Pons (tissue), 1 donor: Measurements from ENCODE around the gene TRIB2.

Experiments
- DNase-seq: peaks from one replicate; pipeline ENCODE4 v3.0.0-alpha.2; 2016; ENCODE audit warnings: low spot score

TRIB2 gene

DNA sequence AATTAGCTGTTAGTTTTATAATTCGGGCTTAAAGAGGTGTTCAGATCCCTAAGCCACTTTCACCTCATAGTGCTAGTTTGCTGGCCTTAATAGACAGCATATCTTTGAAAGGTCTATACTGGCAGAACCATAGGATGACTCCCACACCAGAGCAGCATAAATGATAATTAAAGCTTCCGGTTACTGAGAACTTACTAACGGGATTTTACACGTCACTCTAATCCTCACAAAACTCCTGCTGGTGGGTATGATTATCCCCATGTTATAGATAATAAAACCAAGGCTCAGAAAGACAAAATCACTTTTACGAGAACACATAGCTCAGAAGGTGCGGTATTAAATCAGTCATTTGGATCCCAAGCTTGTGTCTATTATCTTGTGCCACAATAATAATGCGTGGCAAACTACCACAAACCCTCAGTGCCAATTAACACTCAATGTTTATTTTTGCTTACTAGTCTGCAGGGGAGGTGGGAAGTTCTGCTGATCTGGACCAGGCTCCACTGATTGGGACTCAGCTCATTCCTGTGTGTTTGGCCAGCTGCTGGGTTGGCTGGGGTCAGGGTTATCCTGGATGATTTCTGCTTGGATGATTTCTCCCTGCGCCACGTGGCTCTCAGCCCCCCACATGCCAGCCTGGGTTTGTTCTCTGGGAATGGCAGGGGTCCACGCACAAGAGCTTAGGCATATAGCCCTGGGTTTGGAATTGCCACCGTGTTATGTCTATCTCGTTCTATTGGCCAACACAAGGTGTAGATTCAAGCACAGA, 62.3 kb downstream of the TRIB2 start:
- DNase-seq, result no peak

DNA sequence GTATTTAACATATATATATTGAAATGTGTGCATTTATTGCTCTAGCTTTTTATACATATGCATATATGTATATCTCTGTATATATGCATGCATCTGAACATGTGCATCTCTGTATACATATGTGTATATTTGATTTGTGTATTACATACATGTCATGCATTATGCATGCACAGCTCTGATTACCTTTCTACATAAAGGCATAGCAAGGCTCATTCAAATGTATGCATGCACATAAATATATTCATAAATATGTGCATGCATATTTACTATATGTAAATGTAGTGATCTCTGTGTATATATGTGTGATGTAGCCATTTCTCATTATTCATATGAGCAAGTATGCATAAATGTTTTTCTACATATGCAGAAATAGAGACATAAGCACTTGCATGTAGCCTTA, 64.6 kb downstream of the TRIB2 start:
- no peak for DNase-seq

DNA sequence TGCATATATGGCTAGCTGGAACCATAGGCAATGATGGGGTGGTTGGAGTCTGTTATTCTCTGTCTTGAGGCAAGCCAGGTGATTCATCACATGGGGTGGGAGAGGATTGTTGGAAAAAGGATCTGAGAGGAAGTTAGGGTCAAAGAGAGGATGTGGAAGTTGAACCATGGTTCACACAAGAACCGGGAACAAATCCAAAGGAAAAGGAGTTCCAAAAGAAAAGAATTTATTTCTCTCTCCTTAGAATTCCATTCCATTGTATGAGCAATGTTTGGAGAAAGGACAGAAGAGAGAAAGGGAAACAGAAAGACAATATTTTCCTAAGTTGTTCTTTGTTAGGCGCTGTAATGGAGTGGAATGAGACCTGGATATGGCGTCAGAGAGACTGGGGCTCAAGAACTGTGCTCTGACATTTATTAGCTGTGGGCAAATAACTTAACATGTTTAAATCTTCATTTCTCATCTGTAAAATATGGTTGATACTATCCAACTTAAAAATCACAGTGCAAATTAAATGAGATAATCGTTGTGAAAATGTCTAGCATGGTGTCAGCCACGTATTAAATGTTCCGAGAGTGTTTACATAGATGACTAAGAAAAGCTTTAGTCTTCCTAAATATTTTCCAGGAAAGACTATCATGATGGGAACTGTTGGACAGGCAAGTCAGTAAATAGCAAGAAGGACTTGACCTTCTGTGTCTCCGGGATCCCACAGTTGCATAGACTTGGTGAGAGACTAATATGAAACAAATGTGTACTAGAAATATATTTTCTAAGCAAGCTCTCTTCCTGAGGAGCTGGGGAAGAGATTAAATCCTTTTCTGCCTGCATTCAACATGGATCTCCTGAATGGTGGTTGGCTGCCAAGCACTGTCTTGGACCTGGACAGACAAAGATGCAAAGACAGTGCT, 71.4 kb downstream of the TRIB2 start:
- DNase-seq, result no peak

DNA sequence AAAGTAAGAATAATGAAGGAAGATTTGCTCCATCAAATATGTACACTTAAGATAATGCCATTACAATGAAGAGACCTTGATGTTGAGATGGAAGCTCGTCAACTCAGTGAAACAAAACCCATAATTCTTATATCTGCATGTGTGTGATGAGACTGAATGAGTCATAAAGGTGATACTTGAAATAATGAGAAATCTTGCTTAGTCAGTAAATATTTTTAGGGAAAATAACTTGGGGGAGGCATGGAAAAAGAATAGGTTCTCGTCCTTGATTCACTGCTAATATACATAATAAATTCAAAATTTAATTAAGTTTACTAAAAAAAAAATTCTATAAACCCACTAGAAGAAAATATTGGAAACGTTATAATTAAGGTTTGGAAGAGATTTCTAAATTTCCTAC, 75.2 kb downstream of the TRIB2 start:
- no peak for DNase-seq
